Natural killer cell (primary cell): ENCODE results near the gene MRPS9. TPM values are rescaled to one million over a fixed set of nuclear protein-coding genes. Genes with fewer than 3 reads are reported as not detected.

ENCODE experiments used
- ATAC-seq, 3 donors: fragments of 150-1000 bp in 2 of 3; fragments of 200-7000 bp in 1 of 3; cut with Tn5 transposase; 1 replicate in 1 of 3; 2 replicates in 2 of 3; pipeline ENCODE4 v1.10.0; 2021; ENCODE audit warnings: mild to moderate bottlenecking in 2 of 3, moderate library complexity in 2 of 3
- DNase-seq, 2 donors: peaks; one replicate each; pipeline versions ENCODE4 v3.0.0 to v3.0.0-alpha.2; 2013 to 2021; ENCODE audit warnings: mixed read lengths in 1 of 2
- H3K27ac ChIP-seq: one replicate; pipeline ENCODE4 v1.5.1; 2013; ENCODE audit warnings: mild to moderate bottlenecking, low read length
- H3K27me3 ChIP-seq: one replicate; pipeline ENCODE4 v1.6.1; 2013; ENCODE audit warnings: low read length; ENCODE audit not compliant: control insufficient read depth, insufficient read depth
- H3K36me3 ChIP-seq: one replicate; pipeline ENCODE4 v1.6.1; 2013; ENCODE audit warnings: low read length; ENCODE audit not compliant: control insufficient read depth, insufficient read depth
- H3K4me1 ChIP-seq: one replicate; pipeline ENCODE4 v1.6.1; 2013; ENCODE audit warnings: low read length; ENCODE audit not compliant: control insufficient read depth, insufficient read depth
- H3K4me3 ChIP-seq: one replicate; pipeline ENCODE4 v1.5.1; 2013; ENCODE audit warnings: low read length
- H3K9me3 ChIP-seq: one replicate; pipeline ENCODE4 v1.6.1; 2013; ENCODE audit warnings: low read length; ENCODE audit not compliant: control insufficient read depth, insufficient read depth
- H3K27ac Mint-ChIP-seq, 2 donors: one replicate each; pipeline ENCODE4 v1.8.0; 2022; ENCODE audit warnings: mild to moderate bottlenecking in 2 of 2, mixed read lengths in 2 of 2, moderate library complexity in 1 of 2
- H3K27me3 Mint-ChIP-seq, 2 donors: one replicate each; pipeline ENCODE4 v1.8.0; 2022; ENCODE audit warnings: low read depth in 2 of 2, mixed read lengths in 2 of 2
- H3K36me3 Mint-ChIP-seq: one replicate; pipeline ENCODE4 v1.8.0; 2022; ENCODE audit warnings: mixed read lengths
- H3K4me1 Mint-ChIP-seq, 2 donors: one replicate each; pipeline ENCODE4 v1.8.0; 2022; ENCODE audit warnings: mixed read lengths in 2 of 2
- H3K4me3 Mint-ChIP-seq: one replicate; pipeline ENCODE4 v1.8.0; 2022; ENCODE audit warnings: mild to moderate bottlenecking, moderate library complexity, mixed read lengths
- H3K9me3 Mint-ChIP-seq, 2 donors: one replicate each; pipeline ENCODE4 v1.8.0; 2022; ENCODE audit warnings: mixed read lengths in 2 of 2
- WGBS: methylation state at CpG from one replicate; pipeline ENCODE4 v1.1.7; 2013; ENCODE audit warnings: missing lambda C conversion rate; ENCODE audit not compliant: insufficient coverage; 5-methylcytosine and 5-hydroxymethylcytosine counted together
- intact Hi-C: fragments of 100-400 bp; cut with micrococcal nuclease; formaldehyde crosslinking; loops from one replicate; pipeline ENCODE4 v1.14.2; 2022
- total RNA-seq, 4 donors: library from RNA; stranded (reverse); fragments of 120-200 nt in 1 of 4; gene quantifications; one replicate each; pipeline versions ENCODE4 v1.2.3 to v1.2.4, GENCODE V29; 2013 to 2022
- TF ChIP-seq, protein P1 (sequence below): fragments of 200-600 bp; IDR thresholded peaks from one replicate; pipeline ENCODE4 v1.8.0; 2022; ENCODE audit warnings: antibody characterized with exemption

The MRPS9 gene
- total RNA-seq, 3 donors from 2014 or later (not counting 1 experiment from before 2014, with no cell fraction given): 17.5 to 25.0 (median 19.2) TPM

DNA sequence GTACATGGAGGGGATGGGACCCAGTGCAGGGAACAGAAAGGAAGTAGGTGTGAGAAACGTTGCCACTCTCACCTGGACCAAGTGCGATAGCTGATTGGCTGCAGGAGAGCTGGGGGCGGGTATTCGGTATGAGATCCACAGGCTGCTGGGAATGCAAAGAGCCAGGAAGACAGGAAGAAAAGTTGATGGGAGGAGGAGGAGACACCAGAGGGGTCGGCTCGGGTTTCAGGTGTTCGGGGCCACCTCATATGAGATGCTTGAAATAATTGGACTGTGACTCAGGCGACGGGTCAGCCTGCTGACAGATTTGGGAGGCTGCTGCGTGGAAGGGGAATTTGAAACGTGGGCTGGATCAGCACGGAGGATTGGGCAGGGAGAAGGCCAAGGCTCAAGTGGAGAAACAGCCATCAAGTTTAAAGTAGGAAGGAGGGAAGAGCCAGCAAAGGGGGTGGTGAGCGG, 65.1 kb downstream of the MRPS9 start:
- WGBS: 93% methylated on average over 13 of the region's 13 CpGs
- TF ChIP-seq, protein P1, sequence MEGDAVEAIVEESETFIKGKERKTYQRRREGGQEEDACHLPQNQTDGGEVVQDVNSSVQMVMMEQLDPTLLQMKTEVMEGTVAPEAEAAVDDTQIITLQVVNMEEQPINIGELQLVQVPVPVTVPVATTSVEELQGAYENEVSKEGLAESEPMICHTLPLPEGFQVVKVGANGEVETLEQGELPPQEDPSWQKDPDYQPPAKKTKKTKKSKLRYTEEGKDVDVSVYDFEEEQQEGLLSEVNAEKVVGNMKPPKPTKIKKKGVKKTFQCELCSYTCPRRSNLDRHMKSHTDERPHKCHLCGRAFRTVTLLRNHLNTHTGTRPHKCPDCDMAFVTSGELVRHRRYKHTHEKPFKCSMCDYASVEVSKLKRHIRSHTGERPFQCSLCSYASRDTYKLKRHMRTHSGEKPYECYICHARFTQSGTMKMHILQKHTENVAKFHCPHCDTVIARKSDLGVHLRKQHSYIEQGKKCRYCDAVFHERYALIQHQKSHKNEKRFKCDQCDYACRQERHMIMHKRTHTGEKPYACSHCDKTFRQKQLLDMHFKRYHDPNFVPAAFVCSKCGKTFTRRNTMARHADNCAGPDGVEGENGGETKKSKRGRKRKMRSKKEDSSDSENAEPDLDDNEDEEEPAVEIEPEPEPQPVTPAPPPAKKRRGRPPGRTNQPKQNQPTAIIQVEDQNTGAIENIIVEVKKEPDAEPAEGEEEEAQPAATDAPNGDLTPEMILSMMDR: no peak
- no peaks in the 10 kb centered on the region for H3K27me3 Mint-ChIP-seq
- intact Hi-C loops: no loop called here
- H3K27ac Mint-ChIP-seq: peak overlapping the region in 1 of 2 donors; percentile 15
- Histone ChIP-seq H3K4me3 (no peak overlapping the region), H3K36me3 (peaks cover 27% of the 10 kb centered on the region), H3K4me1 (no peaks in the 10 kb centered on the region), H3K27ac (no peak overlapping the region), H3K9me3 (no peaks in the 10 kb centered on the region), H3K27me3 (no peaks in the 10 kb centered on the region)
- peaks cover 8% of the 10 kb centered on the region for H3K36me3 Mint-ChIP-seq
- ATAC-seq: no peak
- DNase-seq: no peak
- H3K4me3 Mint-ChIP-seq: no peak overlapping the region
- H3K4me1 Mint-ChIP-seq: peaks cover 15 to 20% of the 10 kb centered on the region in 2 donors
- no peaks in the 10 kb centered on the region for H3K9me3 Mint-ChIP-seq

DNA sequence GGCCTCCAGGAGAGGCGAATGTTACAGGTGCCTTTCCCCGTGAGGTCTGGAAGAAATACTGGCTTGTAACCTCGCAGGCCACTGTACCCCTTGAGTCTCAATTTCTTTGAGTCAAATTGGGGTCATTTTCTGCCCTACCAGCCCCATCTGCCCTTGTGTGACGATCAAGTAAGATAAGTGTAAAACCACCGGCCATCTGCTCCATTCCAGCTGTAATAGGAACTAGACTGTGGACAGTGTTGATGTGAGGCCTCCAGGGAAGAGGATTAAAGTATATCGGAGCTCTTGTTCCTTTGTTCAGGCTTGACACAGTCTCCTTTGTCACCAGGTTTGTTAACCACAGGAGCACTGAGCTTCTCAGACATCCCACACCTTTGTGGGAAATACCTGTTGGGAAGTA, 65.6 kb downstream of the MRPS9 start:
- Histone ChIP-seq H3K27ac (no peak overlapping the region), H3K27me3 (no peaks in the 10 kb centered on the region), H3K4me3 (no peak overlapping the region), H3K9me3 (no peaks in the 10 kb centered on the region), H3K36me3 (peaks cover 23% of the 10 kb centered on the region), H3K4me1 (no peaks in the 10 kb centered on the region)
- 96% methylated on average over 6 of the region's 6 CpGs for WGBS
- H3K36me3 Mint-ChIP-seq: peaks cover 8% of the 10 kb centered on the region
- TF ChIP-seq, protein P1: no peak
- ATAC-seq: no peak
- peaks cover 15 to 20% of the 10 kb centered on the region in 2 donors for H3K4me1 Mint-ChIP-seq
- H3K4me3 Mint-ChIP-seq: no peak overlapping the region
- H3K27me3 Mint-ChIP-seq: no peaks in the 10 kb centered on the region
- no peak overlapping the region for H3K27ac Mint-ChIP-seq
- DNase-seq: no peak
- H3K9me3 Mint-ChIP-seq: no peaks in the 10 kb centered on the region
- intact Hi-C loops: no loop called here

DNA sequence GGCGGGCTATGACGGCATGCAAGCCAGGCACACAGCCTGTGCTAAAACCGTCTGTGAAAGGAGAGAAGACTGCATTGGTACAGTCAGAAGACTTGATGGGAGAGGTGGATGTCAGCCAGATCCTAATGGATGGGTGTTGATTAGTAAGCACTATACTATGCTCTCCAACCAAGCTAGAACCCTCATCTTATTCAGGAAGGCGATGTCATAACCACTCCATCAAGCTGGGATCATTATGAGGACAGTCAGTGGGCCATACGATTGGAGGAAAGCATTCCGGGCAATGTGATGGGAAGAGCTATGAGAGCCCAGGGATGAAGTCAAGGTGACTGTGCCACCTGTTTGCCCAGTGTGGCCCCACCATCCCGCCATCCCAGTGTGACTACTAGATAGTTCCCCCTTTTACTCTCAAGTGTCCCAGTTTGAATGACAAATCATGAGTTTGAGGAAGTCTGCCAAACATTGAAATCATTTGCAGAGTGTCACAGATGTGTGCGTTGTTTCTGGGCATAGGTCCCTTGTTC, 66.4 kb downstream of the MRPS9 start:
- Histone ChIP-seq H3K27me3 (no peaks in the 10 kb centered on the region), H3K4me3 (no peak overlapping the region), H3K4me1 (no peaks in the 10 kb centered on the region), H3K9me3 (no peaks in the 10 kb centered on the region), H3K36me3 (peaks cover 19% of the 10 kb centered on the region), H3K27ac (no peak overlapping the region)
- H3K27me3 Mint-ChIP-seq: no peaks in the 10 kb centered on the region
- no peak overlapping the region for H3K27ac Mint-ChIP-seq
- H3K4me1 Mint-ChIP-seq: peaks cover 15 to 20% of the 10 kb centered on the region in 2 donors
- H3K4me3 Mint-ChIP-seq: no peak overlapping the region
- TF ChIP-seq, protein P1: no peak
- H3K9me3 Mint-ChIP-seq: no peaks in the 10 kb centered on the region
- WGBS: 89% methylated on average over 8 of the region's 8 CpGs
- no peak for ATAC-seq
- DNase-seq: no peak
- intact Hi-C loops: no loop called here
- peaks cover 6% of the 10 kb centered on the region for H3K36me3 Mint-ChIP-seq

- H3K27ac Mint-ChIP-seq: no peak overlapping the region
- no peaks in the 10 kb centered on the region for H3K36me3 Mint-ChIP-seq
- ATAC-seq: no peak
- intact Hi-C loops: no loop called here
- no peak for DNase-seq
- Histone ChIP-seq H3K27ac (no peak overlapping the region), H3K36me3 (no peaks in the 10 kb centered on the region), H3K4me3 (no peak overlapping the region), H3K9me3 (no peaks in the 10 kb centered on the region), H3K27me3 (no peaks in the 10 kb centered on the region), H3K4me1 (no peaks in the 10 kb centered on the region)
- no peak overlapping the region for H3K4me3 Mint-ChIP-seq
- H3K27me3 Mint-ChIP-seq: no peaks in the 10 kb centered on the region
- WGBS: 72% methylated on average over 5 of the region's 5 CpGs
- H3K9me3 Mint-ChIP-seq: no peaks in the 10 kb centered on the region
- peaks cover 9 to 11% of the 10 kb centered on the region in 2 donors for H3K4me1 Mint-ChIP-seq
- TF ChIP-seq, protein P1: no peak
Measured at GRCh38 chr2:105110295-105110829, 72.5 kb downstream of the MRPS9 start.
